ENCODE results near the gene TMEM42.

DNA sequence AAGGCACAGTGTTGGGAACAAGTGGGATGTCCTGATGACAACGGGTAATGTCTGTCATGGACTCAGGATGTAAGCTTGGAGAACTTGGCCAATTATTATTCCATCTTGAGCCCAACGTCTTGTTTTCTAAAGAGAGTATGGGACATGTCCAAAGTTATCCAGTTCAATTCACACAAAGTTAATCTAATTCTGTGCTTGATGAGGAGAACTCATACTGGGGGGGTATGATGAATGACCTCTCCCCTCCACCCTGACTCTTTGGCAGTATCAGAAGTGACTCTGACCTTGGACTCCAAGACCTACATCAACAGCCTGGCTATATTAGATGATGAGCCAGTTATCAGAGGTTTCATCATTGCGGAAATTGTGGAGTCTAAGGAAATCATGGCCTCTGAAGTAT, 49.0 kb downstream of the TMEM42 start:
- no peak for TF ChIP-seq POLR2A (IDR thresholded peaks at IDR 0.05)
- TF ChIP-seq, protein P1, sequence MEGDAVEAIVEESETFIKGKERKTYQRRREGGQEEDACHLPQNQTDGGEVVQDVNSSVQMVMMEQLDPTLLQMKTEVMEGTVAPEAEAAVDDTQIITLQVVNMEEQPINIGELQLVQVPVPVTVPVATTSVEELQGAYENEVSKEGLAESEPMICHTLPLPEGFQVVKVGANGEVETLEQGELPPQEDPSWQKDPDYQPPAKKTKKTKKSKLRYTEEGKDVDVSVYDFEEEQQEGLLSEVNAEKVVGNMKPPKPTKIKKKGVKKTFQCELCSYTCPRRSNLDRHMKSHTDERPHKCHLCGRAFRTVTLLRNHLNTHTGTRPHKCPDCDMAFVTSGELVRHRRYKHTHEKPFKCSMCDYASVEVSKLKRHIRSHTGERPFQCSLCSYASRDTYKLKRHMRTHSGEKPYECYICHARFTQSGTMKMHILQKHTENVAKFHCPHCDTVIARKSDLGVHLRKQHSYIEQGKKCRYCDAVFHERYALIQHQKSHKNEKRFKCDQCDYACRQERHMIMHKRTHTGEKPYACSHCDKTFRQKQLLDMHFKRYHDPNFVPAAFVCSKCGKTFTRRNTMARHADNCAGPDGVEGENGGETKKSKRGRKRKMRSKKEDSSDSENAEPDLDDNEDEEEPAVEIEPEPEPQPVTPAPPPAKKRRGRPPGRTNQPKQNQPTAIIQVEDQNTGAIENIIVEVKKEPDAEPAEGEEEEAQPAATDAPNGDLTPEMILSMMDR (IDR thresholded peaks at IDR 0.05), result no peak

Data from tibial nerve (tissue), 3 donors.